Measurements from ENCODE around the gene PGA5. TPM values are rescaled to one million over a fixed set of nuclear protein-coding genes. Genes with fewer than 3 reads are reported as not detected.
A peak's percentile ranks its signal among the peaks of the same experiment; 100 is the strongest.

Gene PGA5
- total RNA-seq, 1 experiment from 2014 or later, result not detected

DNA sequence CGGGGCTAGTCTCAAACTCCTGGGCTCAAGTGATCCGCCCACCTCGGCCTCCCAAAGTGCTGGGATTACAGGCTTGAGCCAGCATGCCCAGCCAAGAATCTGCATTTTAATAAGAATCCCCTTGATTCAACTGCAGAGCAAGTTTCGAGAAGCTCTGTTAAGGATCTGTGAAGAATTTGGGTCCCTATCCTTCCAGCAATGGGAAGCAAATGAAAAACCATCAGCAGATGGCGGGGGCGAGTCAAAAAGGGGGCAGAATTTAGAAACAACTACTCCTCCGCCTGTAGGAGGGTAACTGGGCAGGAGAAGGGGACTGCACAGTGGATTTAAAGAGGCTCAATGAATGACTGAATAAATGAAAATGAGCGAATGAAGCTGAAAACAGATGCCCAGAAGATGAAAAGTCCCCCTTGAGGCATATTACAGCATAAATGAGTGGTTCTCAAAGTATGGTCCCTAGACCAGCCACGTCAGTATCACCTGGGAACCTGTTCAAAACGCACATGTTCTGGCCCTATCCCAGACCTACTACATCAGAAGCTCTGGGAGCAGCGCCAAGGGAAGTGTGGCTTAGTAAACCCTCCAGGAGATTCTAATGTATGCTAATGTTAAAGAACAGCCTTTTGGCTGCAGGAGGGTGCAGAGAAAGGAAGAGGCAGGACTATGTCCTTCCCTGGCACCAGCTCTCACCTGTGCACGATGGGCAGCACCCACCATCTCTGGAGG lies 39.1 kb downstream of the PGA5 start:
- H3K27me3 ChIP-seq (replicated peaks; ENCODE audit: control insufficient read depth, insufficient read depth, low read length), result no peaks in the 10 kb centered on the region
- H3K27me3 Mint-ChIP-seq (ENCODE audit: insufficient read depth, unreplicated experiment), result no peaks in the 10 kb centered on the region
- no TSS peak for BruUV-seq (replicated peaks)
- no peak overlapping the region for H3K27ac Mint-ChIP-seq (ENCODE audit: unreplicated experiment)
- peaks cover 12% of the 10 kb centered on the region for H3K9me3 Mint-ChIP-seq (ENCODE audit: unreplicated experiment)
- ChIA-PET POLR2A (no interaction called here), CTCF (no interaction called here)
- peaks cover 10% of the 10 kb centered on the region for H3K4me1 Mint-ChIP-seq (ENCODE audit: low read depth, unreplicated experiment)
- no peaks in the 10 kb centered on the region for H3K9me3 ChIP-seq
- intact Hi-C loops (cut with micrococcal nuclease; ENCODE audit: unreplicated experiment), result no loop called here
- H3K4me3 Mint-ChIP-seq (ENCODE audit: unreplicated experiment), result no peak overlapping the region
- no peak for DNase-seq
- H3K4me3 ChIP-seq (ENCODE audit: low read depth, low read length), result no peak overlapping the region
- H3K36me3 Mint-ChIP-seq (ENCODE audit: insufficient read depth, unreplicated experiment), result peaks cover 19% of the 10 kb centered on the region
- peak in 1 of 2 experiments; percentile 5 for TF ChIP-seq CTCF (IDR thresholded peaks at IDR 0.05; ENCODE audit: insufficient read depth in 1 of 2, low read depth in 1 of 2, low read length in 1 of 2, severe bottlenecking in 1 of 2, unreplicated experiment in 1 of 2)
- H3K36me3 ChIP-seq (ENCODE audit: control insufficient read depth, insufficient read depth, low read length), result peaks cover 4% of the 10 kb centered on the region
- H3K4me1 ChIP-seq, result 0 out of 2 replicates have a peak, but pooled peaks cover 5% of the 10 kb centered on the region

DNA sequence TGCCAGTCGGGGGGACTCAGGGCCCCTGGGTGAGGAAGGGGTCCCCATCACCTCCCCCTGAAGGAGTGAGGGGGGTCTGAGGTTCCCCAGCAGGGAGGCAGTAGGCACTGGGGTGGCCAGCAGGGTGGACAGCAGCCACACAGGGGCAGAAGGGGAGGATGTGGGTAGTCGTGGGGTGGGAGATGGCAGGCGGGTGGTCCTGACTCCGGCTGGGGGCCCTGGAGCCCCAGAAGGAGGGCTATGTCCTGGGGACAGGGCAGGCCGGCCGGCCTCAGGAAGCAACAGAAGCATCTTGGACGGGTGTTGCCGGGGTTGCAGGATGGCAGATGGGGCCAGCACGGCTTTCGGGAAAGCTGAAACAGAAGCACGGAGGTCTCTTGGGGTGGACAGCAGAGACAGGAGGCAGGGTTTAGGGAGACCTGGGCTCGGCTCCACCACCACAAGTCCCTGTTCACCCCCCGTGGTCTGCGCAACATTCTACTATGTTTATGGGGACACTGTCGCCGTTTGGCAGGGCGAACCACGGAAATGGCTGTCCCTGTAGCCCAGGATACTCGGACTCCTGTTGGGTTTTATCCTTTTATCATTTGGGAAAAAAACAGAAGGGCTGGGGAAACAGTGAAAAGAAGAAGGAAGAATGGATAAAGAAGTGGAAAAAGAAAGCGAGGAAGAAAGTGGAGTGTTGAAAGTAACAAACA lies 40.1 kb downstream of the PGA5 start:
- Mint-ChIP-seq H3K27ac (ENCODE audit: unreplicated experiment) (no peak overlapping the region), H3K4me3 (ENCODE audit: unreplicated experiment) (no peak overlapping the region), H3K9me3 (ENCODE audit: unreplicated experiment) (peaks cover 12% of the 10 kb centered on the region), H3K27me3 (ENCODE audit: insufficient read depth, unreplicated experiment) (no peaks in the 10 kb centered on the region), H3K36me3 (ENCODE audit: insufficient read depth, unreplicated experiment) (peaks cover 24% of the 10 kb centered on the region), H3K4me1 (ENCODE audit: low read depth, unreplicated experiment) (peaks cover 10% of the 10 kb centered on the region)
- no peak for TF ChIP-seq CTCF (IDR thresholded peaks at IDR 0.05; ENCODE audit: insufficient read depth in 1 of 2, low read depth in 1 of 2, low read length in 1 of 2, severe bottlenecking in 1 of 2, unreplicated experiment in 1 of 2)
- H3K9me3 ChIP-seq, result no peaks in the 10 kb centered on the region
- 0 out of 2 replicates have a peak, but pooled peaks cover 5% of the 10 kb centered on the region for H3K4me1 ChIP-seq
- POLR2A ChIA-PET, result no interaction called here
- BruUV-seq (replicated peaks), result no TSS peak
- H3K4me3 ChIP-seq (ENCODE audit: low read depth, low read length), result no peak overlapping the region
- CTCF ChIA-PET, result interaction anchor here (1.1 kb wide), 1 partner anchor 8 kb away, joined by 3 read pairs; no protein-coding TSS in a partner anchor
- peaks cover 7% of the 10 kb centered on the region for H3K36me3 ChIP-seq (ENCODE audit: control insufficient read depth, insufficient read depth, low read length)
- no peak for DNase-seq
- intact Hi-C loops (cut with micrococcal nuclease; ENCODE audit: unreplicated experiment), result no loop called here
- no peaks in the 10 kb centered on the region for H3K27me3 ChIP-seq (replicated peaks; ENCODE audit: control insufficient read depth, insufficient read depth, low read length)

DNA sequence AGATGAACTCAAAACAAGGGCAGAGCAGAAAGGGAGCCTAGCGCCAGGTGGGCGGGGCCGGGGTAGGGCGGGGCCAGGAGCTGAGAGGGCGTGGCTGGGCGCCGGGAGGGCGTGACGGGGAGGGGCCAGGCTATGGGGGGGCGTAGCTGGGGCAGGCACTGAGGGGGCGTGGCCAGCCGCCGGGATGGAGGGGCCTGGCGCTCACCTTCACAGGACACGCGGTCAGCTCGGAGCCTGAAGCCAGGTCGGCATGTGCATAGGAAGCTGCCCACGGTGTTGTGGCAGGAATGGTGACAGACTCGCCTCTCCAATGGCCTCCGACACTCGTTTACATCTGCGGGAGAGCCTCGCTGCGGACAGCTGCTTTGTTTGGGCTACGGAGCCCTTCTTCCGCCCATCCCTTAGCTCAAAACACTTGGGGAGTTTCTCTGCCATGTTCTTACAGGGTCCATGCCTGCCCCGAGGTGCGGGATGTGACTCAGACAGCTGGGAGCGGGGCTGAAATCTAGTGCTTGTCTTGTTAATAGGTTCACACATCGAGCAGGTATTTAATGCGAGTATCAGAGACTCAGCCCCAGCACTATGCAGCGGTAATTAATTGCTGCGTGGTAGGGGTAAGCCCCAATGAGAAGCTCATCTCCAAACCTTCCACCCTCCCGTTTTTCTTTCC lies 40.7 kb downstream of the PGA5 start:
- peaks cover 24% of the 10 kb centered on the region for H3K36me3 Mint-ChIP-seq (ENCODE audit: insufficient read depth, unreplicated experiment)
- POLR2A ChIA-PET, result no interaction called here

More for the DNA sequence above, 40.7 kb downstream of the PGA5 start:
- H3K36me3 ChIP-seq (ENCODE audit: control insufficient read depth, insufficient read depth, low read length), result peaks cover 8% of the 10 kb centered on the region
- H3K27me3 ChIP-seq (replicated peaks; ENCODE audit: control insufficient read depth, insufficient read depth, low read length), result no peaks in the 10 kb centered on the region
- H3K4me1 ChIP-seq, result 0 out of 2 replicates have a peak, but pooled peaks cover 5% of the 10 kb centered on the region
- no TSS peak for BruUV-seq (replicated peaks)
- no peak for TF ChIP-seq CTCF (IDR thresholded peaks at IDR 0.05; ENCODE audit: insufficient read depth in 1 of 2, low read depth in 1 of 2, low read length in 1 of 2, severe bottlenecking in 1 of 2, unreplicated experiment in 1 of 2)
- intact Hi-C loops (cut with micrococcal nuclease; ENCODE audit: unreplicated experiment), result no loop called here
- no peak overlapping the region for H3K4me3 ChIP-seq (ENCODE audit: low read depth, low read length)
- Mint-ChIP-seq H3K4me1 (ENCODE audit: low read depth, unreplicated experiment) (peaks cover 10% of the 10 kb centered on the region), H3K9me3 (ENCODE audit: unreplicated experiment) (peaks cover 12% of the 10 kb centered on the region), H3K4me3 (ENCODE audit: unreplicated experiment) (no peak overlapping the region), H3K27ac (ENCODE audit: unreplicated experiment) (no peak overlapping the region), H3K27me3 (ENCODE audit: insufficient read depth, unreplicated experiment) (no peaks in the 10 kb centered on the region)
- no peak for DNase-seq
- CTCF ChIA-PET, result interaction anchor here (1.1 kb wide), 1 partner anchor 8 kb away, joined by 3 read pairs; no protein-coding TSS in a partner anchor
- no peaks in the 10 kb centered on the region for H3K9me3 ChIP-seq
